Uterus (tissue), 2 donors: ENCODE measurements around the gene TOMM22.

Experiments used
- POLR2A ChIP-seq, 2 donors: fragments of 450-650 bp; IDR thresholded peaks; one replicate each; pipeline ENCODE4 v1.6.1; 2016; ENCODE audit warnings: antibody characterized with exemption in 2 of 2, mild to moderate bottlenecking in 1 of 2, moderate library complexity in 1 of 2
- TF ChIP-seq, protein P1 (sequence below), 4 experiments: fragments of 200-600 bp in 2 of 4; fragments of 450-650 bp in 2 of 4; sonication (generic) in 2 of 4; IDR thresholded peaks; one replicate each; pipeline ENCODE4 v1.5.1; 2016 to 2019; ENCODE audit warnings: antibody characterized with exemption in 4 of 4, mild to moderate bottlenecking in 2 of 4, moderate library complexity in 1 of 4

DNA sequence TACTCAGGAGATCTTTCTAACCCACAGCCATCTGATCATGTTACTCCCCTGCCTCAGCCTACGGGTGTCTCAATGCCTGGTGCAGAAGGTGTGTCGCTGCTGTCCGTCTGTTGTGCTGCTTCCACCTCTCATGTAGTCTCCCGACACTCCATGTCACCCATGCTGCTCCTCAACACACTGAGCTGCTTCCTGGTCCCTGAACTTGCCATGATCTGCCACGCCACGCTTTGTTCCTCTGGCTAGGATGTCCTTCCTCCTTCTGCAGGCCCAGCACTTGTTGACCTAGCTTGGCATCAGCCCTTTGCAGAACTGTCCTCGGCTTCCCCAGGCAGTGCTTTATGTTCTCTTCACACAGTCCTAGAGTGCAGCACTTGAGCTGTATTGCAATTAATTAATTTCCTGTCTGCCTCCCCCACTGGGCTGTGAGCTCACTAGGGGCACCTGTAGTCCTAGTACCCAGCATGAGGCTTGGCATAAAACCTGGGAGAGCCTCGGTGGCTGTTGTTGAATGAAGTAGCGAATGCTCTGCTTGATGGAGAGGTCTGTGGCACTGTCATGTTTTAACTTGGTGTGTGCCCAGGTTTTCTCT lies 33.5 kb downstream of the TOMM22 start:
- TF ChIP-seq, protein P1, sequence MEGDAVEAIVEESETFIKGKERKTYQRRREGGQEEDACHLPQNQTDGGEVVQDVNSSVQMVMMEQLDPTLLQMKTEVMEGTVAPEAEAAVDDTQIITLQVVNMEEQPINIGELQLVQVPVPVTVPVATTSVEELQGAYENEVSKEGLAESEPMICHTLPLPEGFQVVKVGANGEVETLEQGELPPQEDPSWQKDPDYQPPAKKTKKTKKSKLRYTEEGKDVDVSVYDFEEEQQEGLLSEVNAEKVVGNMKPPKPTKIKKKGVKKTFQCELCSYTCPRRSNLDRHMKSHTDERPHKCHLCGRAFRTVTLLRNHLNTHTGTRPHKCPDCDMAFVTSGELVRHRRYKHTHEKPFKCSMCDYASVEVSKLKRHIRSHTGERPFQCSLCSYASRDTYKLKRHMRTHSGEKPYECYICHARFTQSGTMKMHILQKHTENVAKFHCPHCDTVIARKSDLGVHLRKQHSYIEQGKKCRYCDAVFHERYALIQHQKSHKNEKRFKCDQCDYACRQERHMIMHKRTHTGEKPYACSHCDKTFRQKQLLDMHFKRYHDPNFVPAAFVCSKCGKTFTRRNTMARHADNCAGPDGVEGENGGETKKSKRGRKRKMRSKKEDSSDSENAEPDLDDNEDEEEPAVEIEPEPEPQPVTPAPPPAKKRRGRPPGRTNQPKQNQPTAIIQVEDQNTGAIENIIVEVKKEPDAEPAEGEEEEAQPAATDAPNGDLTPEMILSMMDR (IDR thresholded peaks at IDR 0.05): no peak
- no peak for TF ChIP-seq POLR2A (IDR thresholded peaks at IDR 0.05)
